Endothelial cell of umbilical vein (primary cell): ENCODE data around the gene NAT16. TPM values are rescaled to one million over a fixed set of nuclear protein-coding genes. Genes with fewer than 3 reads are reported as not detected.

Experiments
- BruUV-seq: library from RNA; stranded (reverse); fragments of 400-500 nt; replicated peaks from 2 replicates; lab custom pipeline; 2021; lab: Mats Ljungman, UMichigan
- CTCF ChIA-PET: fragments of 300-600, 350-600 bp; sonication (Branson Sonifier 250); formaldehyde crosslinking; loops from one replicate; lab custom pipeline; 2021; ENCODE audit warnings: antibody characterized with exemption, inconsistent platforms; lab: Charles Lee
- POLR2A ChIA-PET: fragments of 300-600, 350-600 bp; sonication (Branson Sonifier 250); formaldehyde crosslinking; loops from one replicate; lab custom pipeline; 2021; ENCODE audit warnings: antibody characterized with exemption, inconsistent platforms; lab: Charles Lee
- DNase-seq: peaks from one replicate; pipeline ENCODE4 v3.0.0-alpha.2; 2011; ENCODE audit warnings: low read depth, low spot score
- FAIRE-seq: peaks from 2 replicates; lab custom pipeline; 2011; peaks lifted over from hg19 to GRCh38; lab: Jason Lieb, UNC
- H2AFZ ChIP-seq: 2 replicates; pipeline ENCODE4 v1.6.0; 2012; ENCODE audit warnings: low read depth, low read length, control low read depth, inconsistent platforms
- H3K27ac ChIP-seq: 2 replicates; pipeline ENCODE4 v1.5.1; 2011; ENCODE audit warnings: low read depth, mild to moderate bottlenecking, control low read depth, low read length, moderate library complexity; ENCODE audit not compliant: insufficient read depth
- H3K27me3 ChIP-seq, 2 experiments: 2 replicates each; pipeline versions ENCODE4 v1.6.0 to v1.6.1; 2011; ENCODE audit warnings: low read length in 2 of 2, mixed read lengths in 1 of 2; ENCODE audit not compliant: control insufficient read depth in 2 of 2, insufficient read depth in 2 of 2
- H3K36me3 ChIP-seq, 2 experiments: 2 replicates in 1 of 2; 3 replicates in 1 of 2; pipeline ENCODE4 v1.5.1; 2011; ENCODE audit warnings: low read length in 2 of 2, mild to moderate bottlenecking in 1 of 2, moderate library complexity in 1 of 2; ENCODE audit not compliant: control insufficient read depth in 2 of 2, insufficient read depth in 2 of 2; ENCODE audit errors: extremely low read depth in 1 of 2
- H3K4me1 ChIP-seq: 3 replicates; pipeline ENCODE4 v1.5.1; 2011; ENCODE audit warnings: mild to moderate bottlenecking, low read length; ENCODE audit not compliant: control insufficient read depth, insufficient read depth; ENCODE audit errors: extremely low read depth
- H3K4me2 ChIP-seq: 2 replicates; pipeline ENCODE4 v1.6.1; 2011; ENCODE audit warnings: low read length, control low read depth, mixed read lengths; ENCODE audit not compliant: insufficient read depth
- H3K4me3 ChIP-seq, 3 experiments: fragments of 200-600 bp in 1 of 3; sonication (generic), shearing (Covaris generic) in 1 of 3; replicated peaks in 1 of 3; 2 replicates each; pipeline ENCODE4 v1.5.1; 2011 to 2016; ENCODE audit warnings: control low read depth in 3 of 3, low read length in 3 of 3, mild to moderate bottlenecking in 2 of 3, inconsistent platforms in 1 of 3, low read depth in 1 of 3, moderate library complexity in 1 of 3; ENCODE audit not compliant: insufficient read depth in 1 of 3
- H3K79me2 ChIP-seq: 2 replicates; pipeline ENCODE4 v1.6.0; 2012; ENCODE audit warnings: low read length, inconsistent platforms; ENCODE audit not compliant: control insufficient read depth, insufficient read depth
- H3K9ac ChIP-seq: replicated peaks from 2 replicates; pipeline ENCODE3; 2011; ENCODE audit warnings: low read length, control low read depth; ENCODE audit not compliant: insufficient read depth; ENCODE audit errors: extremely low read depth
- H3K9me1 ChIP-seq: replicated peaks from 3 replicates; pipeline ENCODE4 v1.6.0; 2011; ENCODE audit warnings: mild to moderate bottlenecking, low read length; ENCODE audit not compliant: control insufficient read depth, insufficient read depth; ENCODE audit errors: extremely low read depth
- H3K9me3 ChIP-seq: replicated peaks from 2 replicates; pipeline ENCODE4 v1.5.1; 2012; ENCODE audit warnings: low read length, inconsistent platforms; ENCODE audit not compliant: control insufficient read depth, insufficient read depth
- H4K20me1 ChIP-seq: replicated peaks from 2 replicates; pipeline ENCODE3; 2011; ENCODE audit warnings: mild to moderate bottlenecking, low read length; ENCODE audit not compliant: control insufficient read depth, insufficient read depth; ENCODE audit errors: extremely low read depth
- CTCF ChIP-seq, 2 donors: IDR thresholded peaks; 1 replicate in 1 of 2; 2 replicates in 1 of 2; pipeline ENCODE4 v1.5.1; 2011; ENCODE audit warnings: low read length in 2 of 2, mild to moderate bottlenecking in 2 of 2, moderate library complexity in 2 of 2, control low read depth in 1 of 2, inconsistent platforms in 1 of 2, low read depth in 1 of 2; ENCODE audit not compliant: insufficient read depth in 1 of 2; ENCODE audit errors: extremely low read depth in 1 of 2
- EZH2 ChIP-seq: IDR thresholded peaks from 2 replicates; pipeline ENCODE4 v1.6.1; 2012; ENCODE audit warnings: borderline replicate concordance, low read depth, mild to moderate bottlenecking, moderate library complexity, low read length, inconsistent platforms; ENCODE audit not compliant: severe bottlenecking
- FOS ChIP-seq: IDR thresholded peaks from 2 replicates; pipeline ENCODE4 v1.6.1; 2011; ENCODE audit warnings: mild to moderate bottlenecking, low read length, moderate library complexity, borderline replicate concordance; ENCODE audit not compliant: insufficient read depth
- GATA2 ChIP-seq: IDR thresholded peaks from 2 replicates; pipeline ENCODE4 v1.7.0; 2011; ENCODE audit warnings: low read depth, mild to moderate bottlenecking, moderate library complexity, mixed read lengths, low read length; ENCODE audit not compliant: insufficient read length, insufficient read depth
- JUN ChIP-seq: IDR thresholded peaks from 2 replicates; pipeline ENCODE4 v1.6.1; 2011; ENCODE audit warnings: borderline replicate concordance, low read depth; ENCODE audit not compliant: insufficient read length, insufficient read depth
- MAX ChIP-seq: IDR thresholded peaks from 2 replicates; pipeline ENCODE4 v1.6.1; 2011; ENCODE audit not compliant: insufficient read depth, insufficient read length
- MYC ChIP-seq: IDR thresholded peaks from one replicate; pipeline ENCODE4 v1.6.1; 2011; ENCODE audit warnings: mild to moderate bottlenecking, low read depth, low read length
- POLR2A ChIP-seq: IDR thresholded peaks from 2 replicates; pipeline ENCODE4 v1.6.1; 2012; ENCODE audit warnings: low read depth, mild to moderate bottlenecking, control low read depth, low read length
- POLR2AphosphoS5 ChIP-seq: IDR thresholded peaks from 2 replicates; pipeline ENCODE4 v1.6.1; 2012; ENCODE audit warnings: low read depth, mild to moderate bottlenecking, control low read depth, low read length, moderate library complexity; ENCODE audit not compliant: insufficient read depth
- dilution Hi-C: fragments of 300-500 bp; cut with MboI; formaldehyde crosslinking; loops from one replicate; pipeline ENCODE4 v1.15.0; 2019; ENCODE audit warnings: low sequenced_read_pairs; ENCODE audit not compliant: extremely low pct_ligation_motif_present
- intact Hi-C: fragments of 100-400 bp; cut with micrococcal nuclease; formaldehyde crosslinking; loops from one replicate; pipeline ENCODE4 v1.10.0; 2022
- polyA plus RNA-seq, 4 experiments: library from polyadenylated mRNA; depleted of rRNA in 3 of 4; stranded (reverse) in 3 of 4; unstranded in 1 of 4; fragments of >200 nt; gene quantifications; 2 replicates each; pipeline versions ENCODE4 v1.2.1 to v1.2.3, GENCODE V29; 2011 to 2012; ENCODE audit warnings: missing spikeins in 1 of 4
- total RNA-seq: library from RNA; stranded (reverse); gene quantifications from 2 replicates; pipeline ENCODE4 v1.2.3, GENCODE V29; 2021

NAT16 gene
- total and polyA plus RNA-seq, 2 donors (not counting 3 experiments of a cell fraction or from before 2014, with no cell fraction given), result not detected

GRCh38 chr7:101200862-101201599 lies 20.9 kb upstream of the NAT16 start, which contains the start of gene MOGAT3:
TSS of gene MOGAT3 (minus strand) at chr7:101201036. CDS start at chr7:101200854, 182 bp downstream.
- no peaks in the 10 kb centered on the region for H4K20me1 ChIP-seq
- no peak for DNase-seq
- H3K27me3 ChIP-seq, result peaks cover 28 to 29% of the 10 kb centered on the region in 2 experiments
- peaks cover 0 to 2% of the 10 kb centered on the region in 2 experiments for H3K36me3 ChIP-seq
- H3K27ac ChIP-seq, result no peak within 1 kb of the TSS
- no peak within 1 kb of the TSS for H2AFZ ChIP-seq
- dilution Hi-C loops (no loop called here), intact Hi-C loops (no loop called here)
- H3K4me2 ChIP-seq, result no peak within 1 kb of the TSS
- H3K4me3 ChIP-seq, result no peak within 1 kb of the TSS
- no peaks in the 10 kb centered on the region for H3K9me3 ChIP-seq
- CTCF ChIA-PET, result interaction anchor here (1.1 to 5.2 kb wide), 4 partner anchors 8 to 82 kb away, joined by 4 to 38 read pairs (median 7); no protein-coding TSS in a partner anchor
- H3K9ac ChIP-seq, result no peak within 1 kb of the TSS
- H3K4me1 ChIP-seq, result peaks cover 5% of the 10 kb centered on the region
- H3K79me2 ChIP-seq, result no peaks in the 10 kb centered on the region
- BruUV-seq, result no TSS peak
- POLR2A ChIA-PET, result interaction anchor here (0.6 kb wide), 1 partner anchor 29 kb away, joined by 5 read pairs; no protein-coding TSS in a partner anchor
- FAIRE-seq, result no peak
- TF ChIP-seq CTCF (IDR thresholded peaks at IDR 0.05; ENCODE audit: extremely low read depth in 1 of 2, insufficient read depth in 1 of 2, low read depth in 1 of 2, low read length in 2 of 2) (no peak), MYC (no peak), MAX (no peak), POLR2A (no peak), POLR2AphosphoS5 (no peak), GATA2 (no peak), JUN (no peak), FOS (no peak), EZH2 (no peak)
- no peaks in the 10 kb centered on the region for H3K9me1 ChIP-seq
